KG1 (cell line): ENCODE data around the gene SLC45A3.
A peak's percentile ranks its signal among the peaks of the same experiment; 100 is the strongest.

Source experiments
- DNase-seq: peaks from one replicate; lab custom pipeline; 2025; lab: John Stamatoyannopoulos, UW

The SLC45A3 gene

DNA sequence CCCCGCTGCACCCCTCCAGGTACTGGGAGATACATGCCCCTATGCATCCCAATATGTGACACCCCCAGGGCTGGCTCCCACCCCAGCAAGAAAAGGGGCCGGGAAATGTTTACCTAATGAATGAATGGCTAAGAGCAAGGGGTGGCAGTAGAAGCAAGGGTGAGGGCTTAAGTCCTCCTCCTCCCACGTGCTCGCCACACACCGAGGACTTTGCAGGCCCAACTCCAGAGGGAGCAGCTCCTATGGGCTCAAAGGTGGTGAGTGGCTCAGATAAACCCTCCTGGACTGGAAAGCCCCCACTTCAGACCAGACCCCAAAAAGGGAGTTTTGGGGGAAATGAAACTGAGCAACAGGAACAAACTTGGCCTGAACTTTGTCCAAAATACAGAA lies 11.4 kb downstream of the SLC45A3 start:
- no peak for DNase-seq

DNA sequence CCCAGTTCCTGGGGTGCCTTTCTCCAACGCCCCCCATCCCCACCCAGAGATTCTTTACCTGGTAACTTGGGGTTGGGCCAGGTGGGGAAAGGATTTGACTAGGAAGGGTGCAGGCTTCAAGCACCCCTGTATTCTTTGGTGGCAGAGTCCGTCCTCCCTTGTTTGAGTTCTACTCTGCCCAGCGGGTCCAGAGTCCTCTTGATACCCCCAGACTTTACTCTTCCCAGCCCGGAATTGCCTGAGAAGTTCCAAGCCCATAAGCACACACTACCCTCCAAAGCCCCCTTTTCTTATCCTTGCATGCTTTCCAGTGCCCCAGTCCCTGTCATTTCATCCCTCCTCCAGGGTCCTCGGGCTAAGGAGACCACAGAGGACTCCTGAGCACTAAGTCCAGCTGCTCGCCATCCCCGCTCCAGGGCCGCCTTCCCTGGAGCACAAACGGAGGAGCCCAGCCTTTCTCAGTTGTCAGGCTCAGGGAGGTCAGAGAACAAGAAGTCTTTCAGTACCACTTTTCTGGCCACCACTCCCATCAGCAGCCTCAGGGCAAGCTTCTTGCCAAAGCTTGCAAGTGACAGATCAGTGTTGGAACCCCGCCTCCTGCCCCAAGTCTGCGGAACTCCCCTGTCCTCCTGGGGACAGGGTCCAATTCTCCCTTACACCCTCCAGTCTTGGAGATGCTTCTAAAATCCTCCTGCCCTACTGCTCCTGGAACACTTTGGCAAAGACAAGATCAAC lies 12.2 kb downstream of the SLC45A3 start:
- DNase-seq, result no peak

DNA sequence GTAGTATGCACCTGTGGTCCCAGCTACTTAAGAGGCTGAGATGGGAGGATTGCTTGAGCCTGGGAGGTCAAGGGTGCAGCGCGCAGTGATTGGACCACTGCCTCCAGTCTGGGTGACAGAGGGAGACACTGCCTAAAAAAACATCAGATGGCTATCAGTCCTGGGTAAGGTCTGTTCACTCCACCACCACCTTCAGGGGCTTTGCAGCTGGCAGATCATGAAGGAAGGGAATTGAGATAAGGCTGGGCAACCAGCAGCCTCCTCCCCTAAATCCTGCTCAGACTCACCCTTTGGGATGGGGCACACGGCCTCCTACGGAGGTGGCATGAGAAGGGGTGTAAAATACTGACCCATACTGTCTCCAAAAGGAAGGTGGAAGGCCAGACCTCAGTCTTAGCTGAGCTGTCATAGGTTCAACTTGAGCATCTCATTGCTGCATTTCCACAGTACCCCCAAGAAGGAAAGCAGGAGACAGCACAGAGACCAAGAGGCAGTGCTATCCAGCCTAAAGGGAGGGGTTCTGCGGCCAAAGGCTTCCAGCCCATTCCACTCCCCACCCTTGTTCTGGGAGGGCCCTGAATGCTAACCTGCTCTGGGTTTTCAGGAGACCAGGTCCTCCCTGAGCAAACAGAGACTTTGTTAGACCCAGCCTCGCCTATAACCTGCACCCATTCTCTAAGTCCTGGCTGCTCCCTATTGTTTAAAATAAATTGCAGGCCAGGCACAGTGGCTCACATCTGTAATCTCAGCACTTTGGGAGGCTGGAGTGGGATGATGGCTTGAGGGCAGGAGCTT lies 13.7 kb downstream of the SLC45A3 start:
- DNase-seq, result no peak

DNA sequence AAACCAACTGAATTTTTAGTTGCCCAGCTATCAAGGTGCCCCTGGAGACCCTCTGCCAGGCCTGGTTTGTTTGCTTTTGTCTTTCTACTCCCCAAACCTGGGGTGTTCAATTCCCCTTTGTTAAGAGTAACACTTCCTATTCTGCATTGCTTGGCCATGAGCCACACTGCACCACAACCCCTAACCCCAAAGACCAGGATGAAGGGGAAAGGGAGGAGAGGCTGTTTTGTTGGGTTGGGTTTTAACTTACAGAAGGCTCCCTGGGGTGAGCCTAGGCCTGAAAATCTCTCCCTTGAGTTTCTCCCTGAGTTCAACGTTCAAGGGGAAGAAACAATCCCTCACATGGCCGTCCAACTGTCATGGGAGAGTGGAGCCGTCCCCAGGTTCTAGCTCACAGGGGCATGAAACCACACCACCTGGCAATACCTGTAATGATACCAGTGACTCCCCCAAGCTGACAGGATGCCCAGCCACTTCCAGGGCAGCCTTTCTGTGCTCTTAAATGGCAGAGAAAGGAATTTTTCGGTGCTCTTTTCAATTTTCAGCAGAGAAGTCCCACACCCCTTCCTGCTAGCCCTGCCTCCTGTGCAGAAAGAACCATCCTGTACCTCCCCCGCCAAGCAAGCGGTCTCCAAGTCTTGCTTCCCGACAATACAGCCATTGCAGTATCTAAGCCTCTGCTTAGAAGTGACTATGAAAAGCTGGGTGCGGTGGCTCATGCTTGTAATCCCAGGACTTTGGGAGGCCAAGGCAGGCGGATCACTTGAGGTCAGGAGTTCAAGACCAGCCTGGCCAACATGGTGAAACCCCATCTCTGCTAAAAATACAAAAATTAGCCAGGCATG lies 14.9 kb downstream of the SLC45A3 start:
- DNase-seq, result no peak

DNA sequence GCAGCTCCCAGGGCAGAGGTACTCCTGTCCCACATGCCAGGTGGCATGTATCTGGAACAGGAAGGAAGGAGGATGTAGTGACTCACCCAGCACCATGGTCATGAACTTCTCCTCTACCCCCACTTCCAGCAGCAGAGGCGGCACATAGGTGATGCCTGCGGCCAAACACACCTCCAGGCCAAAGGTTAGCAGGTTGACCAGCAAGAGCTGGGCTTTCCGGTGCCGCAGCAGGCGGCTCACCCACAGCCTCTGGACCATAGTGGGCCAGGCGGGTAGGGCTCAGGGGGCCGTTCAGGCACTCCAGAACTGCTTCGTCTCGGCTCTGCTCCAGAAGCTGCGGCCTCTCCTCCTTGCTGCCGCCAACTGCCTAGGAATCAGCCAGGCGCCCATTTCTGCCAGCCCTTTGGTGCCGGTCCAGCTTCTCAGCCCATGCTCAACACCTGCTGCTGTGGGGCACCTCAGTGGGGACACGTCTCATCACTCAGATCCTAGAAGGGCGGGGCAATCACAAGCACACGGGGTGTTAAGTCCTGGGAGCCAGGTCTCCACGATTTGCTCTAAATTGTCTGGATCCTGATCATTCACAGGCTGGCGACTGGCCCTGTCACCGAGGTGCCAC lies 15.8 kb downstream of the SLC45A3 start:
- DNase-seq, result no peak

DNA sequence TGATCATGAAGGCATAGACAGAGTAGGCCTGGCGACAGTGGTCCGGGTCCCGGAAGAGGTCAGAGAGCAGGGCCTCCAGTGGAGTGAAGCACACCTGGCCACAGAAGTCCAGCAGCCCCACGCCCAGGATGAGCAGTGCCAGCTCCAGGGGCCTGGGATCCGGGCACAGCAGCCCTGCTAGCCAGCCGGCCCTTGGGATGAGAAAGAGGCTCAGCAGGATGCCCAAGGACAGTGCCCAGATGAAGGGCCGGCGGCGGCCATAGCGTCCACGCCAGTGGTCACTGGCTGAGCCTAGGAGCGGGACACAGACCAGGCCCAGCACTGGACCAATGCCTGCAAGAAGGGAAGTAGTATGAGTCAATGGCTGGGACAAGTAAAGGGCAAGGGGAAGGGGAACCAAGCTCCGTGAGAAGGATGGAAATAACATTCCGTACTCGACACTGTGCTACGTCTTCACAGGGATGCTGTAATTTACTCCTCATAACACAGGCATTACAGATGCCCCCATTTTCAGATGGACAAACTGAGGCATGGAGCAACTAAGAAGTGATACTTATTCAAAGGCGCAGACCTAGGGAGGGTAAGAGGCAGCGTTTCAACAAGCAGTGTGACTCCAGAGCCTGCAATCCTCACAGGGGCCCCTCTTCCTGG lies 16.9 kb downstream of the SLC45A3 start:
- no peak for DNase-seq

DNA sequence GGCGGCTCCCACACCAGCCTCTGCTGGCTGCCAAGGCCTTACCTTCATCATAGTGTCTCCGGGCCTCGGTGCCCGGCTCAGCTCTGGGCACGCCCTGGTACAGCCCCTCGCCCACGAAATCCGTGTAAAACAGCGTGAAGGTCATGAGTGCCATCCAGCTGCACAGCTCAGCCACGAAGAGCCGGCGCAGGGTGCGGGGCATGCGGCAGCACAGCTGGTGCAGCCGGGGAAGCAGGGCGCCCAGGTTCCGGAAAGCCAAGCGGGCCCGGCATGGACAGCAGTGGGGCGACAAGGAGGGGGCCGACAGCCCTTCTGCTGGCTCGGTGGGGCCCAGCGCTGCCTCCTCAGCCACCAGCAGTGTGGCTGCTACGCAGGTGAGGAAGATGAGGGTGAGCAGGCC lies 17.5 kb downstream of the SLC45A3 start:
- no peak for DNase-seq

DNA sequence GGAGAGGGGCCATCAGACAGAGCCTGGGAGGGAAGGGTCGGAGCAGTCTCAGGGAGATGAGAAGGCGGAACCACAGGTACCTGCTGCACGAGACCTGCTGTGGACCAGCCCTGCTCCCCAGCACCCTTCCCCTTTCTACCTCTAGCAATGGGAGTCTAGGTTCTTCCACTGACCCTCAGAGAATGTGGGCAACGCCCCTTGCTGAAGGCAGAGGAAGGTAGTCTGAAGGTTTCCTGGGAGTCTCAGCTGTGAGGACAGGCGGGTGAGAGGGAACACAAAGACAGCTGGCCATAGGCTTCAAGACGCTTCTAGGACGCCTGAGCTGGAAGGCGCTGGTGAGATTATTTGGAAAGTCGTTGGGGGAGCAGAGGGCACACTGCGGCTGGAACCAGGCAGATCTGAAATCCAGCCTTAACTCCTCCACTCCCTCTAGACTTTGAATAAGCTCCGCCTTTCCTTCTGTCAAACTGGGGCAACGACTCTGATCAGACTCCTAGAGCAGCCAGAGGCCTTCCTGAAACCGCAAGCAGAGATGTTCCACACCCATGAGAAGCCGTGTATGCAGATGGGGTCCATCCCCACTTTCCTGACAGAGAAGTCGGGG lies 18.1 kb downstream of the SLC45A3 start:
- DNase-seq, result no peak

DNA sequence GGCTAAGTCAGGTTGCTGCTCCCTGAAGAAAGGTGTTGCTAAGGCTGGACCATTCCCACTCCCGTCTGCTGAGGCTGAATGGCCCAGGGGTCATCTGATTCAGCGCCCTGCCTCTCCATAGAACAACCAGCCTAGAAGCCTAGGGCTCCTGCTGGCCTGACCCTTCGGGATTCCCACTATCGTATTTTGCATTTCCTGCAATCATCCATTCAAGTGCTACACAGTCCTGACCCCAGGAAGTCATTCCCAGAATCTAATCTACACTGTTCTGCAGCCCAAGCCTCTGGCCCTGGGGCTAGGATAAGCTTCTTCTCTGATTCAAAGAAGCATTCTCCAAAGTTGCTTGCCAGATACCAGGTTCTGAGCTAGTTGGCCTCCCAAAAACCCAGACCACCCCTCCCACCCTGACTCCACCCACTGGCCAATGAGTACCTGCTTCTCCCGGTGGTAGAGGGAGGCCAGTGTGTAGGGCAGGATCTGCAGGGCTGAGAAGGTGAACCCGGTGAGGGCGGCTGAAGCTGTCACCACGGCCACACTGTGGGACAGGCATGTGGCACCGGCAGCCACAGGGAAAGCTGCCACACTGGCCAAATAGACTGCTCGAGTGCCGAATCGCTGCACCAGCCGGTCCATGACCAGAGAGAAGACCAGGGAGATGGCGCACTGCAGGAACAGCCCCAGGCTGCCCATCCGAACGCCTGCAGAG lies 18.7 kb downstream of the SLC45A3 start:
- no peak for DNase-seq

DNA sequence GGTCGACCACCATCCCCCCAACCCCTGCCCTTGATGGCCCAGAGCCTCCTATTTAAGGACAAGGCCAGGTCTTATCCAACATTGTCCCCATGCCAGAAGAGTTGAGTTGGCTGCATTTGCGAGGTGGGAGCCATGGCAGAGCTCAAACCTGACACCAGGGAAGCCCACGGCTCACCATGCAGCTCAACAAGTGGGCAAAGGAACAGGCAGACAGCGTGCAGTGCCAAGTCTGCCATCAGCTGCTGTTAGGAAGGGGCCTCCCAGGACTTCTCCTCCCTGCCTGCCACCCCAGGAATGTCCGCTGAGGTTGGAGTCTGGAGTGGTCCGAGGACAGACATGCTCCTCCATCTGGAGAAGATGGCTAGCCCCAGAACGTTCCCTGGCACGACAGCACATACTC lies 19.9 kb downstream of the SLC45A3 start:
- no peak for DNase-seq

DNA sequence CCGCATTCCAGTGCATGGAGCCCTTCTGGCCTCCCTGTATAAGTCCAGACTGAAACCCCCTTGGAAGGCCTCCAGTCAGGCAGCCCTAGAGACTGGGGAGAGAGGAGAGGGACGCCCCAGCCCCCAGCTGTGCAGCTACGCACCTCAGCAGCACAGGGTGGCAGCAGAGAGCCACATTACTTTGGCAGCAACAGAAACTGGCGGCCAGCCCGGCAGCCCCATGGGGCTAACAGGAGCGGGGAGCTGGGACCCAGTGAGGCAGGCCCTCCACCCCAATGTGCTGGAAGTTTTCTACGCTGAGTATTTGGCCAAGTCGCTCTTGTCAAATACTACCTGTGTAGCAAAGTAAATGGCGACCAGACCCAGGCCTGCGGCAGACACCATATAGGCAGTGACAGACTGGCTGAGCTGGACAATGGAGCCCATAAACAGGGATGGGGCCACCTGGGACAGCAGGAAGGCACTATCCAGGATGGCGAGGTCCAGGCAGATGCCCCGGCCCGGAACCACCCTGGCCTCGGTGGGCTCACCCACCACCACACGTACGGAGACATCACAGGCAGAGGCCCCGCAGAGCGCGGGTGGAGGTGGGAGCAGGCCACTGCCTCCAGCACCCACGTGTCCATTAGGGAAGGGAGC lies 21.2 kb downstream of the SLC45A3 start:
- DNase-seq, result peak; percentile 31

DNA sequence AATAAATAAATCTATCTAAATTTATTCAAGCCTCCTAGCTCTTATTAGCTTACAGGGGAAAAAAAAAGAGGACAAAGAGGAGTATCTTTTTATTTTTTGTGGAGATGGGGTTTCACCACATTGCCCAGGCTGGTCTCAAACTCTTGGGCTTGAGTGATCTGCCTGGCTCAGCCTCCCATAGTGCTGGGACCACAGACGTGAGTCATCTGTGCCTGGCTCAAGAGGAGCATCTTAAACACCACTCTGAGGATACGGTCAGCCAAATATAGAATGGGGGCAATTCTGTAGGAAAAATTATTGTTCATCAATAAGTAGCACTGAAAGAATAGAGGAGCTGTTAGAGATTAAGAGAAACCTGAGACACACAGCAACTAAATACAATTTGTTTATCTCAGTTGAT lies 24.1 kb downstream of the SLC45A3 start:
- DNase-seq, result no peak

DNA sequence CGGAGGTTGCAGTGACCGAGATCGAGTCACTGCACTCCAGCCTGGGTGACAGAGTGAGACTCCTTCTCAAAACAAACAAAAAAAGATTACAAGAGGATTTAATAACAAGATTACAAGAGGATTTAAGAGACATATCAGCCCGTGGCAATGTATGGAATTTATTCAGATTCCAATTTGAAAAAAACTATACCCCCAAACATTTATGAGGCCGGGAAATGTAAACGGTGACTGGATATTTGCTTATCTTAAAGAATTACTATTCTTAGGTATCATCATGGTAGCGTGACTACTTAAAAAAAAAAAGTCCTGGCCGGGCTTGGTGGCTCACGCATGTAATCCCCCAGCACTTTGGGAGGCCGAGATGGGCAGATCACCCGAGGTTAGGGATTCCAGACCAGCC lies 27.3 kb downstream of the SLC45A3 start:
- no peak for DNase-seq

DNA sequence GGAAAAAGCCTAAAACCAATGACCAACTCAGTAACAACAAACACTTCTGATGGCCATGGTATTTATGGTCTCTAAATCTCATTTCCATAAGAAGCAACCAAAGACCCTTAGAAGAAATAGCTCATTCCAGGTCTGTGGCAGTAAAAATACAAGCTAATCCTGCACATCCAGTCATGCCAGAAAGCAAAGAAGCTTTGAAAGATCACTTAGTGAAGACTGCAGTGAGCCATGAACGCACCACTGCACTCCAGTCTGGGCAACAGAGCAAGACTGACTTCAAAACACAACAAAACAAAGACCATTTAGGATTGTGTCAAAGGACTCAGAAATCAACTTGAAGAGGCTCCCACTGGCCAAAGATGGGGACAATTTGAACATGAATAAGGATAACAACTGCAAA lies 30.1 kb downstream of the SLC45A3 start:
- DNase-seq, result no peak

DNA sequence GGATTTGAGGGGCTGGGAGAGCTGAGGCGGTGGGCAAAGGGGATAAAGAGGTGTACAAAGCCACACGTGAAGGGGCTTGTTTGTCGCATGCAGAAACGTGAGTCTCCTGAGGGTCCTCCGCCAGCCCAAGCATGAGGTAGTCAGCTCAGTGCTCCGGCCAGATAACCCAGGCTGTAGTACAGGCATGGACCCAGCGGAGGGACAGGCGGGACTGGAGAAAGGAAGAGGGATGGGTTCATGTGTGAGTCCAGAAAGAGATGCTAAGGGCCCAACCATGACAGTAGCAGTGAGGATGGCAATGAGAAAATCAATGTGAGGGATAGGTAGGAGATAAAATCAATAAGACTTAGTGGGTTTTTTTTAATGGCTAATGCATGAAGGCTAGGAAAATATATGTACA lies 34.8 kb downstream of the SLC45A3 start:
- DNase-seq, result no peak

DNA sequence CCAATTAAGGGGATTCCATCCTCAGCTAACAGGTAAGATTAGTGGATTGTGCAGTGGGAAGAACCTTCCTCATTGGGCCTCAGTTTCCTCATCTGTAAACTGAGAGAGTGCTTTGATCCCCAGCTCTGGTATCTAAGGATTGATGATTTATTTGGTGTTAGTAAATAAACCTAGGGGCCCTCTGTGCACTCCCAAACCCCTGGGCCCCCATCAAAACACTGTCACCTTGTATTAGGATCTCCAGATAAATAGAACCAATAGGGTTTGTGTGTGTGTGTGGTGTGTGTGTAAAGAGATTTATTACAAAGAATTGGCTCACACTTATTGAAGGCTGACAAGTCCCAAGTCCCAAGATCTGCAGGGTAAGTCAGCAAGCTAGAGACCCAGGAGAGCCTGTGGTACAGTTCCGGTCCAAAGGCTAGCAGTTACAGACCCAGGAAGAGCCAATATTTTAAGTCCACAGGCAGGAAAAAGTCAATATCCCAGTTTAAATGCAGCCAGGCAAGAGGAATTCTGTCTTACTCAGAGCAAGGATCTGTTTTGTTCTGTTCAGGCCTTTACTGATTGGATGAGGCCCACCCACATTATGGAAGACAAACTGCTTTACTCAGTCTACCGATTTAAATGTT lies 37.5 kb downstream of the SLC45A3 start:
- DNase-seq, result no peak

DNA sequence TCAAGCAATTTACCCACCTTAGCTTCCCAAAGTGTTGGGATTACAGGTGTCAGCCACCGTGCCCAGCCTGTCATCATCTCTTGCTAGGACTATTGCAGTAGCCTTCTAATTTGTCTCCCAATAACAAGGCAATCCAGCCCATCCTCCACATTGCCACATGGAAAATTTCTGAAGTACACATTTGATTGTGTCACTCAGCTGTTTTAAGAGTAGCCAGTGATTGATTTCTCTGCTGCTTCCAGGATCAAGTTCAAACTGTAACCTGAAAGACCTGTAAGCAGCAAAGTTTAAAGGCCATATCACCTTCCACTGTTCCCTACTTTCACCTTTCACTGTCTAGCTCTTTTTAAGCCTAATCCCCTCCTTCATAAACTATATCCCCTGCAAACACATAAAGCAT lies 40.7 kb downstream of the SLC45A3 start:
- no peak for DNase-seq

DNA sequence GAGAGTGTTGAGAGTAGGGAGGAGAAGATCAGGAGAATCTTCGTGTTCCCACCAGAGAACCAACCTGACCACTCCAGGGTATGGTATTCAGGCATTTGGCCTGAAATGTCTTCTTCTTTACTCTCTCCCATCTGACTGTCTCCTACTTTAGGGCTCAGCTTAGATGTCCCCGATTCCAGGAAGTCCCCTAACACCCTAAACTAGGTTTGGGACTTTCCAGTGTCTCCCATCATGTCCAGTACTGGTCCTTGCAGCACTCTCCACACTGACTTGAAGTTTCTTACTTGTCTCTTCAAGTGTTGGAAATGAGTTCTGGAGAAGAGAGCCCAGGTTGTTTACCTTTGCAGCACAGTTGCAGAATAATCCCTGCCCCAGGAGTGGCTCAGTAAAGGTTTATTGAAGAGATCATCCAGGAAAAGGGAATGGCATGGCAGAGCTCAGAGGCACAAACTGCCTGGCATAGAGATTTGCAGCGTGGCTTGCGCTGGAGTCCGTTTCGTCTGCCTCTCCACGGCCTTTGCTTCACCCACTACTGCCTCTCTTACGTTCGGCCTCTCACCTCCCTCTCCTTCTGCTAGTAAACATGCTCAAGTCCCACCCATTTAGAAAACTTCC lies 42.3 kb downstream of the SLC45A3 start:
- no peak for DNase-seq

DNA sequence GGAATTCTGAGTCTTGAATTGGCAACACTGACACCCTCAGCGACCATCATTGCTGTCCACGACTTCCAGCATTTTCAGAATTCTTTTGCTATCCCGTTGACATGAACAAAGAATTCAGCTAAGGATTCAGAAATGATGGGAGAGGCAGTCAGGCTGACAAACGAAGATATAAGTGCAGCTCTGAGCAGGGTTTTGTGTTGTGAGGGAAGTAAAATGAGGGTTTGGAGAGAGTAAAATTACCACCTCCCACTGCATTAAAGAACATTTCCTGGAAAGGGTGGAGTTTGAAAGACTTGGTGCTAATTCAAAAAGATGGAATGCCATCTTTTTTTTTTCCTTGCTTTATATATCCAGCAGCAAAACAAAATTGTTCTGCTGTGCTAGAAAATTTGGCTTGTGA lies 43.6 kb downstream of the SLC45A3 start:
- no peak for DNase-seq
